Kidney (tissue), 14 donors: Measurements from ENCODE around the gene CDK1. TPM values are rescaled to one million over a fixed set of nuclear protein-coding genes. Genes with fewer than 3 reads are reported as not detected.

ENCODE experiments used
- DNase-seq, 5 donors: peaks; one replicate each; pipeline ENCODE4 v3.0.0-alpha.2; 2013 to 2020
- FAIRE-seq: peaks from 2 replicates; lab custom pipeline; 2012; peaks lifted over from hg19 to GRCh38; lab: Jason Lieb, UNC
- H3K27ac ChIP-seq, 2 donors: one replicate each; pipeline ENCODE4 v1.7.0; 2013; ENCODE audit warnings: low read depth in 2 of 2, low read length in 2 of 2, inconsistent platforms in 1 of 2
- H3K27me3 ChIP-seq: one replicate; pipeline ENCODE4 v1.7.1; 2013; ENCODE audit warnings: low read length, inconsistent platforms; ENCODE audit not compliant: control insufficient read depth, insufficient read depth
- H3K36me3 ChIP-seq, 3 donors: one replicate each; pipeline versions ENCODE4 v1.7.0 to v1.7.1; 2013; ENCODE audit warnings: low read length in 3 of 3, control low read depth in 1 of 3, inconsistent platforms in 1 of 3; ENCODE audit not compliant: insufficient read depth in 3 of 3, control insufficient read depth in 2 of 3
- H3K4me1 ChIP-seq, 3 donors: one replicate each; pipeline versions ENCODE4 v1.7.0 to v1.7.1; 2013; ENCODE audit warnings: low read length in 3 of 3, inconsistent platforms in 1 of 3, low read depth in 1 of 3; ENCODE audit not compliant: control insufficient read depth in 2 of 3, insufficient read depth in 2 of 3
- H3K4me3 ChIP-seq, 3 donors: one replicate each; pipeline versions ENCODE4 v1.7.0 to v1.8.1; 2013; ENCODE audit warnings: low read length in 3 of 3, control low read depth in 1 of 3, inconsistent platforms in 1 of 3
- H3K9ac ChIP-seq, 3 donors: one replicate each; pipeline versions ENCODE4 v1.7.0 to v1.7.1; 2013; ENCODE audit warnings: low read length in 3 of 3, control low read depth in 1 of 3, inconsistent platforms in 1 of 3
- H3K9me3 ChIP-seq, 3 donors: one replicate each; pipeline versions ENCODE4 v1.7.0 to v1.7.1; 2013; ENCODE audit warnings: low read length in 3 of 3, control low read depth in 1 of 3, inconsistent platforms in 1 of 3; ENCODE audit not compliant: control insufficient read depth in 2 of 3, insufficient read depth in 1 of 3
- CTCF ChIP-seq: IDR thresholded peaks from 3 replicates; pipeline ENCODE4 v1.5.1; 2012; ENCODE audit warnings: mild to moderate bottlenecking, moderate library complexity, borderline replicate concordance; ENCODE audit not compliant: insufficient read depth; ENCODE audit errors: extremely low read depth
- intact Hi-C: fragments of 100-400 bp; cut with DNase I; formaldehyde crosslinking; loops from one replicate; pipeline ENCODE4 v1.11.1; 2022
- polyA plus RNA-seq: library from polyadenylated mRNA; stranded (reverse); fragments of 350-450 nt; fragmentation: Illumina TruSeq; extraction: RNeasy Lipid Tissue Mini Kit (QIAGEN cat#74804); gene quantifications from one replicate; pipeline ENCODE4 v1.2.3, GENCODE V29; 2014; ENCODE audit warnings: low read depth, low replicate concordance; ENCODE audit not compliant: insufficient read depth
- total RNA-seq: library from RNA; stranded (reverse); fragmentation: NEBNext Ultra II Directional; extraction: Animal tissue kit (Norgen Biotek cat#: 25700); gene quantifications from one replicate; pipeline ENCODE4 v1.2.1, GENCODE V29; 2021
- donor health status: control.
- donor health status: control.
- donor health status: control.
- donor health status: control.
- donor health status: control.
- donor health status: DM: yes; HTN: yes; CAD: no.
- donor health status: Normal renal cell carcinoma (clear cell type).

The CDK1 gene
- total and polyA plus RNA-seq, 2 donors from 2014 or later, result 3.1 to 3.3 TPM

GRCh38 chr10:60795465-60796202, 17.4 kb downstream of the CDK1 start:
- TF ChIP-seq CTCF, result no peak
- no peak overlapping the region for H3K4me3 ChIP-seq
- no peak for FAIRE-seq
- H3K4me1 ChIP-seq, result no peaks in the 10 kb centered on the region
- H3K9ac ChIP-seq, result no peak overlapping the region
- no peaks in the 10 kb centered on the region for H3K9me3 ChIP-seq
- H3K27me3 ChIP-seq, result no peaks in the 10 kb centered on the region
- intact Hi-C loops, result no loop called here
- H3K27ac ChIP-seq, result no peak overlapping the region
- no peaks in the 10 kb centered on the region for H3K36me3 ChIP-seq
- no peak for DNase-seq

DNA sequence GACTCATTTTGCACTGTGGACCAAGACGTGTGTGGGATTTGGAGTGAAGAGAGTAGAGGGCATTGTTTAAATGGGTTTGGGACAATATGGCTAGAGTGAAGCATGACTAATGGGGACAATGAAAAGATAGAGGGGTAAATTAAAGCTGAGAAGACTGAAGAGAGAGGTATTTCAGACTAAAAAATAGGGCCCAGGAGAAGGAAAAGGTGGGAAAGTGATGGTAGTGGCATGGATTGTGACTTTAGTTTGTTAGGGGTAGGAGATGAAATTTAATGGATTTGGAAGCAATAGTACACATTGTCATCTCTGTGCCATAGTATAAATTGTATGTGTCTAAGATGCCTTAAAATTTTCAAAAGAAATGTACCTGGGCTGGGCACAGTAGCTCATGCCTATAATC, 18.2 kb downstream of the CDK1 start:
- Histone ChIP-seq H3K9ac (no peak overlapping the region), H3K4me1 (no peaks in the 10 kb centered on the region), H3K27me3 (no peaks in the 10 kb centered on the region), H3K36me3 (no peaks in the 10 kb centered on the region), H3K27ac (no peak overlapping the region), H3K4me3 (no peak overlapping the region), H3K9me3 (no peaks in the 10 kb centered on the region)
- DNase-seq (no peak), FAIRE-seq (no peak)
- no peak for TF ChIP-seq CTCF
- intact Hi-C loops, result no loop called here

GRCh38 chr10:60797200-60797599, 18.9 kb downstream of the CDK1 start:
- no peak overlapping the region for H3K27ac ChIP-seq
- no peaks in the 10 kb centered on the region for H3K27me3 ChIP-seq
- H3K9ac ChIP-seq, result no peak overlapping the region
- no peak for DNase-seq
- no peak for TF ChIP-seq CTCF
- FAIRE-seq, result no peak
- H3K36me3 ChIP-seq, result no peaks in the 10 kb centered on the region
- no peaks in the 10 kb centered on the region for H3K4me1 ChIP-seq
- intact Hi-C loops, result no loop called here
- no peak overlapping the region for H3K4me3 ChIP-seq
- H3K9me3 ChIP-seq, result no peaks in the 10 kb centered on the region

DNA sequence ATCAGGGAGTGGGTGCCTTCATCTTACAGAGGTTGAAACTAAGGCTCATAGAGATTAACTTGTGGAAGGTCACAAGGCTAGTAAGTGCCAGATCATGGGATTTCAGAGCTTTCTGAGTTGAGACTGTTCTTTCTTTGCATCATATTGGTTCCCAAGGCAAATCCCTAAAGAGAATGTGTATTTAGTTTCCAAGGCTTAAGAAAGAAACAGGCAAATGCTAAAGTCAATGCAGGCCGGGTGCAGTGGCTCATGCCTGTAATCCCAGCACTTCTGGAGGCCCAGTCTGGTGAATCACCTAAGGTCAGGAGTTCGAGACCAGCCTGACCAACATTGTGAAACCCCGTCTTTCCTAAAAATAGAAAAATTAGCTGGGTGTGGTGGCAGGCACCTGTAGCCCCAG, 19.8 kb downstream of the CDK1 start:
- Histone ChIP-seq H3K9me3 (no peaks in the 10 kb centered on the region), H3K9ac (no peak overlapping the region), H3K4me3 (no peak overlapping the region), H3K4me1 (no peaks in the 10 kb centered on the region), H3K27me3 (no peaks in the 10 kb centered on the region), H3K36me3 (no peaks in the 10 kb centered on the region), H3K27ac (no peak overlapping the region)
- intact Hi-C loops, result no loop called here
- no peak for FAIRE-seq
- no peak for DNase-seq
- TF ChIP-seq CTCF, result no peak
